Measurements from ENCODE around the gene C3orf70.

DNA sequence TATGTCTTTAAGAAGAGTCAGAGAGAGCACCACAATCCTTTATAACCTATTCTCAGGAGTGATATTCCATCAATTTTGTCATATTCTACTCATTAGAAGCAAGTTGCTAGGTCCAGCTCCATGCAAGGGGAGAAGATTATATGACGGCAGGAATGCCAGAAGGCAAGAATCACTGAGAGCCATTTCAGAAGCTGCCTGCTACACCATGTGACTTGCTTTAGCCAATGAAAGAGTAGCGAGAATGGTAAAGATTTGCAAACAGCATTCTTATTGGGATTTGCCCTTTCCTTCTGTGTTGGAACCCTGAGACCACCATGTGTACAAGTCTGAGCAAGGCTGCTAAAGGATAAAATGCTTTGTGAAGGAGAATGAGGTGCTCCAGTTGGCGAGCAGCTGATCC lies 4.5 kb upstream of the C3orf70 start:
- TF ChIP-seq EZH2 (IDR thresholded peaks at IDR 0.05; ENCODE audit: low read depth, low read length, severe bottlenecking) (no peak), MAFK (IDR thresholded peaks at IDR 0.05; ENCODE audit: low read depth, low read length) (no peak), BRCA1 (IDR thresholded peaks at IDR 0.05; ENCODE audit: low read depth, low read length) (no peak)
- TF ChIP-seq, protein P1, sequence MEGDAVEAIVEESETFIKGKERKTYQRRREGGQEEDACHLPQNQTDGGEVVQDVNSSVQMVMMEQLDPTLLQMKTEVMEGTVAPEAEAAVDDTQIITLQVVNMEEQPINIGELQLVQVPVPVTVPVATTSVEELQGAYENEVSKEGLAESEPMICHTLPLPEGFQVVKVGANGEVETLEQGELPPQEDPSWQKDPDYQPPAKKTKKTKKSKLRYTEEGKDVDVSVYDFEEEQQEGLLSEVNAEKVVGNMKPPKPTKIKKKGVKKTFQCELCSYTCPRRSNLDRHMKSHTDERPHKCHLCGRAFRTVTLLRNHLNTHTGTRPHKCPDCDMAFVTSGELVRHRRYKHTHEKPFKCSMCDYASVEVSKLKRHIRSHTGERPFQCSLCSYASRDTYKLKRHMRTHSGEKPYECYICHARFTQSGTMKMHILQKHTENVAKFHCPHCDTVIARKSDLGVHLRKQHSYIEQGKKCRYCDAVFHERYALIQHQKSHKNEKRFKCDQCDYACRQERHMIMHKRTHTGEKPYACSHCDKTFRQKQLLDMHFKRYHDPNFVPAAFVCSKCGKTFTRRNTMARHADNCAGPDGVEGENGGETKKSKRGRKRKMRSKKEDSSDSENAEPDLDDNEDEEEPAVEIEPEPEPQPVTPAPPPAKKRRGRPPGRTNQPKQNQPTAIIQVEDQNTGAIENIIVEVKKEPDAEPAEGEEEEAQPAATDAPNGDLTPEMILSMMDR (IDR thresholded peaks at IDR 0.05; ENCODE audit: control extremely low read depth in 1 of 3, insufficient read depth in 1 of 3, low read depth in 1 of 3, low read length in 3 of 3) = no peak
